Measurements from ENCODE around the gene WTAP.
"Not testable (repeated sequence)": the region's sequence is repeated elsewhere in the genome, so short reads cannot be mapped to it uniquely, and the experiment has no call there.

The WTAP gene

GRCh38 chr6:159721981-159722380, 5.3 kb upstream of the WTAP start:
- not testable (repeated sequence) for H3K36me3 ChIP-seq (ENCODE audit: insufficient read depth, low read length); H3K9me3 ChIP-seq (ENCODE audit: low read length); H3K4me1 ChIP-seq (ENCODE audit: insufficient read depth, low read length); H3K27ac ChIP-seq (ENCODE audit: low read depth, low read length); H3K27me3 ChIP-seq (ENCODE audit: control insufficient read depth in 1 of 2, insufficient read depth in 2 of 2, low read length in 2 of 2); H3K9ac ChIP-seq (ENCODE audit: low read length); H3K4me3 ChIP-seq (ENCODE audit: low read depth in 1 of 2, low read length in 2 of 2)

- H3K36me3 ChIP-seq (ENCODE audit: insufficient read depth, low read length), result peaks cover 6% of the 10 kb centered on the region
- no peaks in the 10 kb centered on the region for H3K9me3 ChIP-seq (ENCODE audit: low read length)
- H3K27ac ChIP-seq (ENCODE audit: low read depth, low read length), result no peak overlapping the region
- no peaks in the 10 kb centered on the region for H3K27me3 ChIP-seq (ENCODE audit: control insufficient read depth in 1 of 2, insufficient read depth in 2 of 2, low read length in 2 of 2)
- H3K9ac ChIP-seq (ENCODE audit: low read length), result no peak overlapping the region
- H3K4me3 ChIP-seq (ENCODE audit: low read depth in 1 of 2, low read length in 2 of 2), result no peak overlapping the region
- peaks cover 5% of the 10 kb centered on the region for H3K4me1 ChIP-seq (ENCODE audit: insufficient read depth, low read length)
These were observed 4.7 kb upstream of the WTAP start for GRCh38 chr6:159722655-159723054.

DNA sequence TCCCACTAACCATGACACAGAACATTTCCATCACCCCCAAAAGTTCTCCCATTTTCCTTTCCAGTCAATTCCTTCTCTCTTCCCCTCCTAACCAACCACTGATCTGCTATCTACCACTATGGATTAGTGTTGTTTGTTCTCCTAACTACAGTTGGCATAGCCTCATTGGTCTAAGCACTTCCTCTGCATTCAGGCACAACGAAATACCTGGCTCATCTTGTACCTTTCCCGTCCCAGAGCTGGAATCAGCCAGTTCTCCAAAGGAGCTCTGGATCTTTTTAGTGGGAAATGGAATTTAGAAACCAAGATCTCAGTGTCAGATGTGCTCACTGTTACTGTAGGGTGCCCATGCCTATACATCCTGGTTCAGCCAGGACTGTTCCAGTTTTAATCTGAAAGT, 4.0 kb upstream of the WTAP start:
- H3K27ac ChIP-seq (ENCODE audit: low read depth, low read length), result no peak overlapping the region
- no peak overlapping the region for H3K9ac ChIP-seq (ENCODE audit: low read length)
- H3K9me3 ChIP-seq (ENCODE audit: low read length), result no peaks in the 10 kb centered on the region
- H3K27me3 ChIP-seq (ENCODE audit: control insufficient read depth in 1 of 2, insufficient read depth in 2 of 2, low read length in 2 of 2), result no peaks in the 10 kb centered on the region
- H3K36me3 ChIP-seq (ENCODE audit: insufficient read depth, low read length), result peaks cover 6% of the 10 kb centered on the region
- H3K4me3 ChIP-seq (ENCODE audit: low read depth in 1 of 2, low read length in 2 of 2), result no peak overlapping the region
- peaks cover 5% of the 10 kb centered on the region for H3K4me1 ChIP-seq (ENCODE audit: insufficient read depth, low read length)

DNA sequence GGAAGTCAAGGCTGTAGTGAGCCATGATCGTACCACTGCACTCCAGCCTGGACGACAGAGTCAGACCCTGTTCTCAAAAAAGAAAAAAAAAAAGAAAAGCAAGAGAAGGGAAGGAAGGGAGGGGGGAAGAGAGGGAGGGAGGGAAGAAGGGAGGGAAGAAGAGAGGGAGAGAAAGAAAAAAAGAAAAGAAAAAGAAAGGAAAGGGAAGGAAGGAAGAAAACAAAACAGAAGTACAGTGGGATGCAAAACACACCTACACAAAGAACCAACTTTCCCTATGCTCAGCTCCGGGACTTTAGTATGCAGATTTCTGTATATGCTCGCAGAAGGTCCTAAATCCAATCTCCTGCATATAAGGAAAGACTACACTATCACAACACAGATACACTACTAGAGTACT, 2.5 kb upstream of the WTAP start:
- Histone ChIP-seq H3K27ac (ENCODE audit: low read depth, low read length) (no peak overlapping the region), H3K36me3 (ENCODE audit: insufficient read depth, low read length) (peaks cover 6% of the 10 kb centered on the region), H3K4me1 (ENCODE audit: insufficient read depth, low read length) (peaks cover 9% of the 10 kb centered on the region), H3K27me3 (ENCODE audit: control insufficient read depth in 1 of 2, insufficient read depth in 2 of 2, low read length in 2 of 2) (no peaks in the 10 kb centered on the region), H3K9ac (ENCODE audit: low read length) (no peak overlapping the region), H3K4me3 (ENCODE audit: low read depth in 1 of 2, low read length in 2 of 2) (no peak overlapping the region), H3K9me3 (ENCODE audit: low read length) (no peaks in the 10 kb centered on the region)

DNA sequence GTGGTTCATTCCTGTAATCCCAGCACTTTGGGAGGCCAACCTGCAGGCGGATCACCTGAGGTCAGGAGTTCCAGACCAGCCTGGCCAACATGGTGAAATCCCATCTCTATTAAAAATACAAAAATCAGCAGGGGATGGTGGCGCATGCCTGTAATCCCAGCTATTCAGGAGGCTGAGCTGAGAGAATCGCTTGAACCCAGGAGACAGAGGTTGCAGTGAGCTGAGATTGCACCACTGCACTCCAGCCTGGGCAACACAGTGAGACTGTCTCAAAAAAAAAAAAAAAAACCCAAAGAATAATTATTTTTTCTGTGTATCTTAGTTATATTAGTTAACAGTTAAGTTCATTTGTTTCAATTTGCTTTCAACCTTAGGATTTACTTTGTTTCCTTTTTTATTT, 2.1 kb upstream of the WTAP start:
- H3K9ac ChIP-seq (ENCODE audit: low read length); H3K36me3 ChIP-seq (ENCODE audit: insufficient read depth, low read length); H3K27me3 ChIP-seq (ENCODE audit: control insufficient read depth in 1 of 2, insufficient read depth in 2 of 2, low read length in 2 of 2); H3K4me3 ChIP-seq (ENCODE audit: low read depth in 1 of 2, low read length in 2 of 2); H3K27ac ChIP-seq (ENCODE audit: low read depth, low read length); H3K9me3 ChIP-seq (ENCODE audit: low read length): not testable (repeated sequence)
- peaks cover 14% of the 10 kb centered on the region for H3K4me1 ChIP-seq (ENCODE audit: insufficient read depth, low read length)

DNA sequence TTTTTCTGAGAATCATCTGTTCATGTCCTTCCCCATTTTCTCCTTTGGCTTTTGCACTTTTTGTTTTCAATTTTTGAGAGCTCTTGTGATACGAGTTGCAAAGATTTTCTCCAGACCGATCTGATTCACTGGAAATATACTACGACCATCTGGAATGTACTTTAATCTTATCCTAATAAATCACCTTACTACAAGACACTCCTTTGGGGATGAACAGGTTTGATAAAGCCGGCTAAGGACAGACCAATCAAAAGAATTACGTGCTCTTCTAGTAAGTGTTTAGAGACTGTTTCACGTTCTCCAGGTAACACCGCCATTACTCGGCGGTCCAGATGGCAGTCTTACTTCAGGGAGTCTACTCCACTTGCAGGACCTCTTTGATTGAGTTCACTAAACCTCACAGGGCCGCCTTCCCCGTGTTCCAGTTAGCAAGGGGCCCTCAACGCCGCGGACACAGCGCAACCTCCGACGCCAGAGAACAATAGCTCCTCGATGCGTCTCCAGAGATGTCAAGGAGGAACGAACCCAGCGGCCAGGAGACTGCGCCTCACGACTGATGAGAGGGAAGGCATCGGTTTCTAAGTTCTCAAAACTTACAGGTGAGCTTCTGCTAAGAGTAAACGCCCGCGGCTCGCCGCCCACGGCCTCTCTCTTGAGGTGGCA, 920 bp upstream of the WTAP start:
- peaks cover 21% of the 10 kb centered on the region for H3K4me1 ChIP-seq (ENCODE audit: insufficient read depth, low read length)
- peak overlapping the region; percentile 79 to 80 for H3K4me3 ChIP-seq (ENCODE audit: low read depth in 1 of 2, low read length in 2 of 2)
- H3K9me3 ChIP-seq (ENCODE audit: low read length), result no peaks in the 10 kb centered on the region
- H3K27ac ChIP-seq (ENCODE audit: low read depth, low read length), result peak overlapping the region; percentile 100
- no peaks in the 10 kb centered on the region for H3K27me3 ChIP-seq (ENCODE audit: control insufficient read depth in 1 of 2, insufficient read depth in 2 of 2, low read length in 2 of 2)
- H3K36me3 ChIP-seq (ENCODE audit: insufficient read depth, low read length), result peaks cover 6% of the 10 kb centered on the region
- H3K9ac ChIP-seq (ENCODE audit: low read length), result peak overlapping the region; percentile 76

- Histone ChIP-seq H3K9me3 (ENCODE audit: low read length) (no peaks in the 10 kb centered on the region), H3K9ac (ENCODE audit: low read length) (peak overlapping the region; percentile 94), H3K4me1 (ENCODE audit: insufficient read depth, low read length) (peaks cover 26% of the 10 kb centered on the region), H3K4me3 (ENCODE audit: low read depth in 1 of 2, low read length in 2 of 2) (peak overlapping the region; percentile 69 to 76), H3K27me3 (ENCODE audit: control insufficient read depth in 1 of 2, insufficient read depth in 2 of 2, low read length in 2 of 2) (no peaks in the 10 kb centered on the region), H3K36me3 (ENCODE audit: insufficient read depth, low read length) (peaks cover 3% of the 10 kb centered on the region), H3K27ac (ENCODE audit: low read depth, low read length) (peak overlapping the region; percentile 90)
These were observed 575 bp downstream of the WTAP start for GRCh38 chr6:159727717-159728445.

DNA sequence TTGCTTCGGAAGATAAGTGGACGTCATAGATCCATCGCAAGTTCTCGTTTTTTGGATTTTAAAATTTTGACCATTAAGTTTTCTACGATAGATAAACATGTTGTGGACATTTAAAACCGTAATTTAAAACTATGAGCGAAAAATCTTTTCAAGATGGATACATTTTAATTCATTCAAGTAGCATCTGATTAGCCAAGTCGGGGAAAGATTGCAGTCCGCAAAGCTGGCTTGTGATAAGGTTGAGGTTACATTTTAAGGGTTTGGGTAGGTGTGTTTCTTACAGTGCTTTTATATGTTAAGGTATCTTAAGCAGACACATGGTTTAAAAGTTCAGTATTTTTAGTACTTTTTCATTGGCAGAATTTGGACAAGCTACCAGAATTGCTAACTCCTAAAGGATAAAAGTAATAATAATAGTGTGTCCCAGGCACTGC, 1.2 kb downstream of the WTAP start:
- Histone ChIP-seq H3K9ac (ENCODE audit: low read length) (peak overlapping the region; percentile 94), H3K4me1 (ENCODE audit: insufficient read depth, low read length) (peaks cover 26% of the 10 kb centered on the region), H3K27me3 (ENCODE audit: control insufficient read depth in 1 of 2, insufficient read depth in 2 of 2, low read length in 2 of 2) (no peaks in the 10 kb centered on the region), H3K4me3 (ENCODE audit: low read depth in 1 of 2, low read length in 2 of 2) (peak overlapping the region; percentile 69 to 76), H3K27ac (ENCODE audit: low read depth, low read length) (peak overlapping the region; percentile 90), H3K36me3 (ENCODE audit: insufficient read depth, low read length) (no peaks in the 10 kb centered on the region), H3K9me3 (ENCODE audit: low read length) (no peaks in the 10 kb centered on the region)

GRCh38 chr6:159729598-159730331, 2.5 kb downstream of the WTAP start:
- Histone ChIP-seq H3K27me3 (ENCODE audit: control insufficient read depth in 1 of 2, insufficient read depth in 2 of 2, low read length in 2 of 2) (no peaks in the 10 kb centered on the region), H3K4me1 (ENCODE audit: insufficient read depth, low read length) (peaks cover 26% of the 10 kb centered on the region), H3K9ac (ENCODE audit: low read length) (no peak overlapping the region), H3K9me3 (ENCODE audit: low read length) (no peaks in the 10 kb centered on the region), H3K27ac (ENCODE audit: low read depth, low read length) (no peak overlapping the region), H3K4me3 (ENCODE audit: low read depth in 1 of 2, low read length in 2 of 2) (peak overlapping the region in 1 of 2 donors; percentile 3), H3K36me3 (ENCODE audit: insufficient read depth, low read length) (no peaks in the 10 kb centered on the region)

- Histone ChIP-seq H3K27me3 (ENCODE audit: control insufficient read depth in 1 of 2, insufficient read depth in 2 of 2, low read length in 2 of 2) (no peaks in the 10 kb centered on the region), H3K9ac (ENCODE audit: low read length) (no peak overlapping the region), H3K4me1 (ENCODE audit: insufficient read depth, low read length) (peaks cover 26% of the 10 kb centered on the region), H3K36me3 (ENCODE audit: insufficient read depth, low read length) (no peaks in the 10 kb centered on the region), H3K4me3 (ENCODE audit: low read depth in 1 of 2, low read length in 2 of 2) (no peak overlapping the region), H3K27ac (ENCODE audit: low read depth, low read length) (no peak overlapping the region), H3K9me3 (ENCODE audit: low read length) (no peaks in the 10 kb centered on the region)
These were observed 3.0 kb downstream of the WTAP start for GRCh38 chr6:159730332-159730676.

DNA sequence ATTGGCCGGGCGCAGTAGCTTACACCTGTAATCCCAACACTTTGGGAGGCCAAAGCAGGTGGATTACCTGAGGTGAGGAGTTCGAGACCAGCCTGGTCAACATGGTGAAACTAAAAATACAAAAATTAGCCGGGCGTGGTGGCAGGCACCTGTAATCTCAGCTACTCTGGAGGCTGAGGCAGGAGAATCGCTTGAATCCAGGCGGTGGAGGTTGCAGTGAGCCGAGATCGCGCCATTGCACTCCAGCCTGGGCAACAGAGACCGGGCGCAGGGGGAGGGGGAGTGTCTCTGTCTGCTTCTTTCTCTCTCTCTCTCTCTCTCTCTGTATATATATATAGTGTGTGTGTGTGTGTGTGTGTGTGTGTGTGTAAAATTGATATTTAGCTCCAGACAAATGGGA, 5.2 kb downstream of the WTAP start:
- H3K4me1 ChIP-seq (ENCODE audit: insufficient read depth, low read length), result peaks cover 31% of the 10 kb centered on the region

More for the DNA sequence above, 5.2 kb downstream of the WTAP start:
- H3K4me3 ChIP-seq (ENCODE audit: low read depth in 1 of 2, low read length in 2 of 2); H3K9me3 ChIP-seq (ENCODE audit: low read length); H3K9ac ChIP-seq (ENCODE audit: low read length); H3K36me3 ChIP-seq (ENCODE audit: insufficient read depth, low read length); H3K27me3 ChIP-seq (ENCODE audit: control insufficient read depth in 1 of 2, insufficient read depth in 2 of 2, low read length in 2 of 2); H3K27ac ChIP-seq (ENCODE audit: low read depth, low read length): not testable (repeated sequence)
